OCI-LY1 (cell line): ENCODE data around the gene UCMA.

Experiments
- H2AFZ ChIP-seq: fragments of 200-600 bp; sonication (generic), shearing (Covaris generic); 2 replicates; pipeline ENCODE4 v1.6.0; 2014; ENCODE audit warnings: antibody characterized with exemption, mild to moderate bottlenecking, low read length
- H3F3A ChIP-seq: fragments of 200-600 bp; sonication (generic), shearing (Covaris generic); 2 replicates; pipeline ENCODE4 v1.6.0; 2014; ENCODE audit warnings: mild to moderate bottlenecking, antibody characterized with exemption, low read length, moderate library complexity; ENCODE audit not compliant: insufficient read depth
- H3K27ac ChIP-seq: fragments of 200-600 bp; sonication (generic); 2 replicates; pipeline ENCODE4 v1.5.1; 2014; ENCODE audit warnings: low read length, mixed run types, mild to moderate bottlenecking, low read depth; ENCODE audit not compliant: poor library complexity, severe bottlenecking
- H3K27me3 ChIP-seq: fragments of 200-600 bp; sonication (generic); 2 replicates; pipeline ENCODE4 v1.6.0; 2014; ENCODE audit warnings: antibody characterized with exemption, mild to moderate bottlenecking, low read length, moderate library complexity; ENCODE audit not compliant: insufficient read depth
- H3K36me3 ChIP-seq: fragments of 200-600 bp; sonication (generic); 2 replicates; pipeline ENCODE4 v1.6.1; 2014; ENCODE audit warnings: mild to moderate bottlenecking, antibody characterized with exemption, low read length, moderate library complexity, mixed read lengths; ENCODE audit not compliant: insufficient read depth
- H3K4me1 ChIP-seq: fragments of 200-600 bp; sonication (generic); 2 replicates; pipeline ENCODE4 v1.5.1; 2014; ENCODE audit warnings: mild to moderate bottlenecking, low read length, moderate library complexity; ENCODE audit not compliant: insufficient read depth, severe bottlenecking
- H3K4me2 ChIP-seq: fragments of 200-600 bp; sonication (generic), shearing (Covaris generic); 2 replicates; pipeline ENCODE4 v1.6.1; 2014; ENCODE audit warnings: low read length
- H3K4me3 ChIP-seq: fragments of 200-600 bp; sonication (generic); 2 replicates; pipeline ENCODE4 v1.5.1; 2014; ENCODE audit warnings: low read length, low read depth, mild to moderate bottlenecking, mixed read lengths; ENCODE audit not compliant: poor library complexity, severe bottlenecking
- H3K79me2 ChIP-seq: fragments of 200-600 bp; shearing (Covaris generic); 2 replicates; pipeline ENCODE4 v1.6.1; 2016; ENCODE audit warnings: mixed run types, low read length, mixed read lengths; ENCODE audit not compliant: insufficient read depth
- H3K9ac ChIP-seq: fragments of 200-600 bp; sonication (generic), shearing (Covaris generic); 2 replicates; pipeline ENCODE4 v1.6.1; 2014; ENCODE audit warnings: mild to moderate bottlenecking, low read length, mixed read lengths
- H3K9me2 ChIP-seq: fragments of 200-600 bp; sonication (generic), shearing (Covaris generic); 2 replicates; pipeline ENCODE4 v1.6.1; 2014; ENCODE audit warnings: low read depth, mild to moderate bottlenecking, low read length, mixed read lengths
- H3K9me3 ChIP-seq: fragments of 200-600 bp; shearing (Covaris generic); 2 replicates; pipeline ENCODE4 v1.6.1; 2014; ENCODE audit warnings: low read length, mixed read lengths
- H4K20me1 ChIP-seq: fragments of 200-600 bp; sonication (generic), shearing (Covaris generic); 2 replicates; pipeline ENCODE4 v1.6.0; 2016; ENCODE audit warnings: mild to moderate bottlenecking, low read length; ENCODE audit not compliant: insufficient read depth
- CTCF ChIP-seq: fragments of 200-600 bp; sonication (generic), shearing (Covaris generic); IDR thresholded peaks from 2 replicates; pipeline ENCODE4 v1.5.1; 2017; ENCODE audit warnings: mild to moderate bottlenecking, antibody characterized with exemption, low read length, moderate library complexity, mixed read lengths
- EZH2 ChIP-seq: fragments of 200-600 bp; sonication (generic), shearing (Covaris generic); IDR thresholded peaks from 2 replicates; pipeline ENCODE4 v1.8.0; 2017; ENCODE audit warnings: borderline replicate concordance, mixed run types, mild to moderate bottlenecking, antibody characterized with exemption, low read length, moderate library complexity, mixed read lengths

The UCMA gene

GRCh38 chr10:13173616-13174015 is 60.6 kb downstream of the UCMA start:
- no peaks in the 10 kb centered on the region for H3K9me2 ChIP-seq
- H3K79me2 ChIP-seq, result no peaks in the 10 kb centered on the region
- TF ChIP-seq CTCF, result no peak
- TF ChIP-seq EZH2, result no peak
- no peaks in the 10 kb centered on the region for H3K4me1 ChIP-seq
- H3F3A ChIP-seq, result no peaks in the 10 kb centered on the region
- no peaks in the 10 kb centered on the region for H4K20me1 ChIP-seq
- peaks cover 81% of the 10 kb centered on the region for H3K36me3 ChIP-seq
- H3K4me2 ChIP-seq, result no peak overlapping the region
- H3K9ac ChIP-seq, result no peak overlapping the region
- H3K9me3 ChIP-seq, result no peaks in the 10 kb centered on the region
- no peaks in the 10 kb centered on the region for H3K27me3 ChIP-seq
- no peak overlapping the region for H3K27ac ChIP-seq
- H2AFZ ChIP-seq, result no peak overlapping the region
- no peak overlapping the region for H3K4me3 ChIP-seq
